Naive thymus-derived CD8-positive, alpha-beta T cell (primary cell): ENCODE data around the gene GTF2H3. TPM values are rescaled to one million over a fixed set of nuclear protein-coding genes. Genes with fewer than 3 reads are reported as not detected.
"Not testable (repeated sequence)": the region's sequence is repeated elsewhere in the genome, so short reads cannot be mapped to it uniquely, and the experiment has no call there.

Experiments used
- ATAC-seq, 2 donors: fragments of 150-1000 bp; cut with Tn5 transposase in 1 of 2; sonication (Bioruptor Pico), chemical (Tn5 transposase) in 1 of 2; 1 replicate in 1 of 2; 2 replicates in 1 of 2; pipeline ENCODE4 v1.10.0; 2021; ENCODE audit warnings: mild to moderate bottlenecking in 2 of 2, moderate library complexity in 2 of 2
- POLR2A ChIA-PET: fragments of 350-600 bp; sonication (Branson Sonifier 250); formaldehyde crosslinking; loops from one replicate; lab custom pipeline; 2021; ENCODE audit warnings: antibody characterized with exemption; lab: Charles Lee
- DNase-seq, 10 donors: peaks; one replicate each; pipeline versions ENCODE4 v3.0.0 to v3.0.0-alpha.2; 2020 to 2022
- H3K27ac Mint-ChIP-seq, 10 donors: one replicate each; pipeline ENCODE4 v1.8.0; 2020 to 2022; ENCODE audit warnings: mild to moderate bottlenecking in 10 of 10, mixed read lengths in 10 of 10, moderate library complexity in 4 of 10, inconsistent platforms in 1 of 10
- H3K27me3 Mint-ChIP-seq, 5 donors: one replicate each; pipeline ENCODE4 v1.8.0; 2021 to 2022; ENCODE audit warnings: mixed read lengths in 5 of 5
- H3K36me3 Mint-ChIP-seq, 3 donors: one replicate each; pipeline ENCODE4 v1.8.0; 2020 to 2022; ENCODE audit warnings: mixed read lengths in 3 of 3, mild to moderate bottlenecking in 2 of 3, inconsistent platforms in 1 of 3
- H3K4me1 Mint-ChIP-seq, 4 donors: one replicate each; pipeline ENCODE4 v1.8.0; 2021 to 2022; ENCODE audit warnings: mixed read lengths in 4 of 4
- H3K4me3 Mint-ChIP-seq, 10 donors: one replicate each; pipeline ENCODE4 v1.8.0; 2020 to 2022; ENCODE audit warnings: mild to moderate bottlenecking in 10 of 10, mixed read lengths in 10 of 10, moderate library complexity in 6 of 10, inconsistent platforms in 1 of 10
- H3K9me3 Mint-ChIP-seq, 9 donors: one replicate each; pipeline ENCODE4 v1.8.0; 2020 to 2022; ENCODE audit warnings: mixed read lengths in 9 of 9, mild to moderate bottlenecking in 3 of 9, inconsistent platforms in 1 of 9, moderate library complexity in 1 of 9
- polyA plus RNA-seq, 3 donors: library from polyadenylated mRNA; unstranded; fragments of 300-500 nt; fragmentation: Illumina TruSeq; gene quantifications; one replicate each; pipeline ENCODE4 v1.2.3, GENCODE V29; 2021
- total RNA-seq, 8 experiments: library from RNA in 2 of 8; stranded (reverse) in 2 of 8; gene quantifications; one replicate each; pipeline ENCODE4 v1.2.3 and lab custom pipeline; 2021 to 2026

The GTF2H3 gene
- 10 to 100 TPM; 27.5 to 34.6 TPM for total RNA-seq
- polyA plus RNA-seq, result 10 to 100 TPM; 36.6 to 39.9 (median 38.8) TPM
- 25.6 to 90.0 (median 41.1) reads per million in 6 experiments for total RNA-seq (lab: John Stamatoyannopoulos, UW)

DNA sequence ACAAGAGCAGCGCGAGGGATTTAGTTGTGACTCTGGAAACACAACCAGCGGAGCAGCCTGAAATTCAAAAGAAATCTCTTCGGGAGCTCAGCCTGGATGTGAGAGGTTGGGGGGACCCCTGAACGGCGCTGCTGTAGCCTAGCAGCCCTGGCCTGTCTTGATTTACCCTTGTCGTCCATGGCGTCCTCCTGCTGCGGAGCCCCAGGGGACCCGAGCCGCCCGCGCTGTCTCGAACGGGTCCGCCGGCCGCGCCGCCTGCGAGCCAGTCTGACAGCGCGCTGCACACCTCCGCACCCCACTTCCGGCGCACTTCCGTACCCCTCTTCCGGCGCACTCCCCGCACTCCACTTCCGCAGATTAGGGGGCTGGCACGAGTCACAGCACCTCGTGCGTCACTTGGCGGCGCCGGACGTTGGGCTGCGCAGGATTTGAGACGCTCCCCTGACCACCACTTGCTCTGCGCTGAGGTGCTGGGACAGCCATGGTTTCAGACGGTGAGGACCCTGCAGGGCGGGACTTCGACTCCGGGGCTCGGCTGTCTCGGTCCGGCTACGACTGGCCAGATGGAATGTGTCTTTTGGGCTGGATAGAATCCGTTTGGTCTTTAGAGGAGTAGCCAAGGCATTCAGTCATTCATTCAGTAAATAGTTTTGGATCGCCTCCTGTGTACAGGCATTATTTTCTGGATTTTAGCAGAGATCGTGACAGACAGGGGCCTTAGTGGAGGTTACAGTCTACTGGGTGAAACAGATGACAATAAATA is at the start of gene GTF2H3, which contains the start of gene EIF2B1:
Gene GTF2H3 (plus strand): TSS at position 451 of the 763 bp plus-strand sequence. CDS start 31 bp downstream, at position 482.
Gene EIF2B1 (minus strand): TSS at position 308 of the 763 bp plus-strand sequence. CDS start 129 bp downstream, at position 179.
- H3K4me3 Mint-ChIP-seq, result peak within 1 kb of the TSS; percentile 92 to 99 (median 95)
- peak within 1 kb of the TSS; percentile 90 to 99 (median 98) for H3K27ac Mint-ChIP-seq
- no peaks in the 10 kb centered on the region for H3K9me3 Mint-ChIP-seq
- H3K4me1 Mint-ChIP-seq, result peaks cover 23 to 36% (median 34%) of the 10 kb centered on the region in 4 donors
- DNase-seq (peak; percentile 89 to 97 (median 96)), ATAC-seq (peak; percentile 95 to 97)
- H3K27me3 Mint-ChIP-seq, result no peaks in the 10 kb centered on the region
- H3K36me3 Mint-ChIP-seq, result peaks cover 5 to 35% (median 10%) of the 10 kb centered on the region in 3 donors
- POLR2A ChIA-PET, result interaction anchor here (0.5 to 2.2 kb wide), 5 partner anchors 31 to 433 kb away, joined by 3 to 8 read pairs (median 5); partner anchors contain the start of genes ATP6V0A2, DDX55, MPHOSPH9 and MTRFR

DNA sequence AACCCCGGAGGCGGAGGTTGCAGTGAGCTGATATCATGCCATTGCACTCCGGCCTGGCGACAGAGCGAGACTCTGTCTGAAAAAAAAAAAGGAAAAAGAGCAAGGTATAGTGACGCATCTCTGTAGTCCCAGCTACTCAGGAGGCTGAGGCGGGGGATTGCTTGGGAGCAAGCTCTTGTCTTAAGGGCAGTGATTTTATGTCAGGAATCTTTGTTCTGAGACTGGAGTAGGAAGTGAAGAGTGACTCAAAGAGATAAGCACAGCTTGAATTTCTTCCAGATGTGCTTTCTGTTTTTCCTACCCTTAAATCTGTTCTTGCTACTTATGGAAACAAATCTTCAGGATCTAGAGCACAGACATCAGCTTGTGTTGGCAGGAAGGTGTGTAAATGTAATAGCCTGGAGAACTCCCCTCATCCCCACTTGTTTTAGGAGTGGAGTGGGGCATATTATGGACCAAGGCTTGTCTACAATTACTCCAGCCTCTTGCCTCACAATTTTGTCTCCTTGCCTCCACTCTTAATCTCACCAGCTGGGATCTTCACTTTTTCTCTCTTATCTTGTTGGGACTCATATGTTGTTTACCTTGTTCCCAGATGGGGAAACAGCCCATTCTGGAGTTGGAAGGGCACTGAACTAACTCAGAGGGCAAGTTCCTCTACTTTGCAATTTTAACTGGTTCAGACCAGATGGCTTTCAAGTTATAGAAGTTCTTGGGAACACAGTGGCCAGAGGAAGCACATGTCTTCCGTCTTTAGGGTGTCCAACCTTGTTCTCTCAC is 41.7 kb upstream of the GTF2H3 start:
- POLR2A ChIA-PET, result interaction anchor here (0.6 kb wide), 1 partner anchor 18 kb away, joined by 3 read pairs; no protein-coding TSS in a partner anchor
- Mint-ChIP-seq H3K4me1 (peaks cover 15 to 51% (median 42%) of the 10 kb centered on the region in 4 donors), H3K36me3 (peaks cover 0 to 85% (median 3%) of the 10 kb centered on the region in 3 donors), H3K4me3 (peak overlapping the region in 1 of 10 donors; percentile 5), H3K27ac (peak overlapping the region in 7 of 10 donors; percentile 13 to 81 (median 54)), H3K9me3 (no peaks in the 10 kb centered on the region), H3K27me3 (no peaks in the 10 kb centered on the region)
- ATAC-seq (no peak), DNase-seq (no peak)

DNA sequence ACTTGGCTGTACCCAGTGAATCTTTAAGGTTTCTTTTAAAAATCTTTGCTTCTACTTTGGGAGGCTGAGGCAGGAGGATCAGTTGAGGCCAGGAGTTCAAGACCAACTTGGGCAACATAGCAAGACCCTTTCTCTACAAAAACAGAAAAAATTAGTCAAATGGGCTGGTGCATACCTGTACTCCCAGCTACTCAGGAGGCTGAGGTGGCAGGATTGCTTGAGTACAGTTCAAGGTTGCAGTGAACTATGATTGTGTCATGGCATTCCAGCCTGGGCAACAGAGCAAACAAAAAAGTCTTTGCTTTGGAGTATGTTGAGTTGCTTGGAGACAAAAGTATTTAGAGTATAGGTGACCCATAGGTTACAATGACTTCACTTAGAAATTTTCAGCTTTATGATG is 37.9 kb upstream of the GTF2H3 start:
- H3K4me1 Mint-ChIP-seq, result peaks cover 15 to 32% (median 28%) of the 10 kb centered on the region in 4 donors
- ATAC-seq, result no peak
- no peak for DNase-seq
- POLR2A ChIA-PET, result no interaction called here
- no peaks in the 10 kb centered on the region for H3K27me3 Mint-ChIP-seq
- peaks cover 0 to 63% (median 3%) of the 10 kb centered on the region in 3 donors for H3K36me3 Mint-ChIP-seq
- H3K4me3 Mint-ChIP-seq, result no peak overlapping the region
- H3K9me3 Mint-ChIP-seq, result no peaks in the 10 kb centered on the region
- peak overlapping the region in 1 of 10 donors; percentile 18 for H3K27ac Mint-ChIP-seq

DNA sequence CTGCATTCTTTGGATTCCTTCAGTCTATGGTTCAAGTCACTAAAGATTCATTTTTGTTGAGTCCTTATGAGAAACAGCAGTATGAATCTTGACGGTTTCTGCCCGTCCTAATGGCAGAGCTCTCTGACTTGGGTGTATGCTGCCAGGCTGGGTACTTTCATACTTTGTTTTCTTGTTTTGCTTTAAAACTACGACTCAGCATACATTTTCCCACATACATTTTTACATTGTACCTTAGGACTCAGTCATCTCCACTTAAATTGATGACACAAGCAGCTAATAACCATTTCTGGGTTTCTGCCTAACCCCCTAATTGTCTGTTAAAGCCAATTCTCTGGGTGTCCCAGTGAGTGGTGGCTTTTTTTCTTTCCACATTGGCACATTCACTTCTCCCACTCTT is 36.5 kb upstream of the GTF2H3 start:
- no peaks in the 10 kb centered on the region for H3K27me3 Mint-ChIP-seq
- peaks cover 0 to 49% (median 0%) of the 10 kb centered on the region in 3 donors for H3K36me3 Mint-ChIP-seq
- no peak overlapping the region for H3K4me3 Mint-ChIP-seq
- no peak for ATAC-seq
- peaks cover 16 to 32% (median 27%) of the 10 kb centered on the region in 4 donors for H3K4me1 Mint-ChIP-seq
- DNase-seq, result no peak
- POLR2A ChIA-PET, result no interaction called here
- peak overlapping the region in 2 of 10 donors; percentile 20 to 27 for H3K27ac Mint-ChIP-seq
- no peaks in the 10 kb centered on the region for H3K9me3 Mint-ChIP-seq

DNA sequence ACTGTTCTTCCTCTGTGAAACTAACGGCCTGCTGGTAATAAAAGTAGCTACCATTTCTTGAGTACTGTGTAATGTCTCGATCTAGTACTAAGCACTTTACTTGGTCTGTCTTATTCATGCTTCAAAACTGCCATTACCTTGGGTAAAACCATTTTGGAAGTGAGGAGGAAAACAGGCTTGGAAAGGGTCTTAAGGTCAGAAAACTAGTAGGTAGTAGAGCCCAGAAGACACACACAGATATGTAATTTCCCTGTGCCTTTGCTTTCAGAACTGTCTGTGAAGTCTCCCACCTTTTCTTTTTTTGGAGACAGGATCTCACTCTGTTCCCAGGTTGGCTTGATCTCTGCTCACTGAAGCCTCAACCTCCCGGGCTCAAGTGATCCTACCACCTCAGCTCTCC is 35.1 kb upstream of the GTF2H3 start:
- Mint-ChIP-seq H3K9me3 (no peaks in the 10 kb centered on the region), H3K4me3 (no peak overlapping the region), H3K36me3 (peaks cover 0 to 38% (median 0%) of the 10 kb centered on the region in 3 donors), H3K27me3 (no peaks in the 10 kb centered on the region), H3K4me1 (peaks cover 23 to 37% (median 30%) of the 10 kb centered on the region in 4 donors), H3K27ac (peak overlapping the region in 2 of 10 donors; percentile 33 to 34)
- ATAC-seq (no peak), DNase-seq (no peak)
- POLR2A ChIA-PET, result interaction anchor here (0.6 kb wide), 1 partner anchor 626 kb away, joined by 4 read pairs; no protein-coding TSS in a partner anchor

DNA sequence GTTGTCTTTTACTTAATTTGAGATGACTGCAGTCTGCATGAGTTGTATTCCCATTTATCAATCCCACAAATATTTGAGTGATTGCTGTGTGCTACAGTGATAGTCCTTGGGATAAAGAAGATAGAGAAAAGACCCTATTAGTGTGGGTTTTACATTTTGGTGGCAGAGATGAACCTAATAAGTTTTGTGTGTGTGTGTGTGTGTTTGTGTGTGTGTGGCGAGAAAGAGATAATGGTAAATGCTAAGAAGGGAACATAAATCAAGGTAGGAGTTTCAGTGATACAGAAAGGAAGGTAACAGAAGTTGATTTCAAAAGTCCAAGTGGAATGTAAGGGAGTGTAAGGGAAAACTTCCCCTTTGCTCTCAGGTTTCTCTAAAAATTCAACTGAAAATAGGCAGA is 34.3 kb upstream of the GTF2H3 start:
- Mint-ChIP-seq H3K36me3 (peaks cover 0 to 35% (median 0%) of the 10 kb centered on the region in 3 donors), H3K9me3 (no peaks in the 10 kb centered on the region), H3K4me1 (peaks cover 23 to 43% (median 34%) of the 10 kb centered on the region in 4 donors), H3K27ac (peak overlapping the region in 9 of 10 donors; percentile 2 to 88 (median 63)), H3K4me3 (peak overlapping the region; percentile 3 to 81 (median 48)), H3K27me3 (no peaks in the 10 kb centered on the region)
- POLR2A ChIA-PET, result no interaction called here
- ATAC-seq (no peak), DNase-seq (no peak)

DNA sequence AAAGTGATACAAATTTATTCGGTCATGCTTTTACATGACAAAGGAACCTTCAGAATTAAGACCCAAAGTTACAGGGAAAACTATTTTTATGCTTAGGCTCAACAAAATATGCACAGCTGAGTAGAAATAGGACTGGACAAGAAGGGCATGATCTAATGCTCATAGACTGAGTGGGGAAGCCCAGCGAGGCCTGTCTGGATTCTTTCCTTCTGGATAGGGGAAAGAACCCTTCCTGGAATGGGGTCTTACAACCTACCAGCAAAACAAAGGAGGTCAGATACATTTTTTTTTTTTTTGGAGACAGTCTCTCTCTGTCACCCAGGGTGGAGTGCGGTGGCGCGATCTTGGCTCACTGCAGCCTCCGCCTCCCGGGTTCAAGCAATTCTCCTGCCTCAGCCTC is 33.9 kb upstream of the GTF2H3 start:
- no peaks in the 10 kb centered on the region for H3K27me3 Mint-ChIP-seq
- POLR2A ChIA-PET, result interaction anchor here (0.7 kb wide), 1 partner anchor 367 kb away, joined by 3 read pairs; the partner anchor contains the start of gene MPHOSPH9
- no peak for ATAC-seq
- peak overlapping the region in 8 of 10 donors; percentile 2 to 76 (median 60) for H3K27ac Mint-ChIP-seq
- no peaks in the 10 kb centered on the region for H3K9me3 Mint-ChIP-seq
- peaks cover 23 to 46% (median 36%) of the 10 kb centered on the region in 4 donors for H3K4me1 Mint-ChIP-seq
- DNase-seq, result no peak
- H3K4me3 Mint-ChIP-seq, result peak overlapping the region in 9 of 10 donors; percentile 7 to 81 (median 34)
- H3K36me3 Mint-ChIP-seq, result peaks cover 0 to 34% (median 0%) of the 10 kb centered on the region in 3 donors

DNA sequence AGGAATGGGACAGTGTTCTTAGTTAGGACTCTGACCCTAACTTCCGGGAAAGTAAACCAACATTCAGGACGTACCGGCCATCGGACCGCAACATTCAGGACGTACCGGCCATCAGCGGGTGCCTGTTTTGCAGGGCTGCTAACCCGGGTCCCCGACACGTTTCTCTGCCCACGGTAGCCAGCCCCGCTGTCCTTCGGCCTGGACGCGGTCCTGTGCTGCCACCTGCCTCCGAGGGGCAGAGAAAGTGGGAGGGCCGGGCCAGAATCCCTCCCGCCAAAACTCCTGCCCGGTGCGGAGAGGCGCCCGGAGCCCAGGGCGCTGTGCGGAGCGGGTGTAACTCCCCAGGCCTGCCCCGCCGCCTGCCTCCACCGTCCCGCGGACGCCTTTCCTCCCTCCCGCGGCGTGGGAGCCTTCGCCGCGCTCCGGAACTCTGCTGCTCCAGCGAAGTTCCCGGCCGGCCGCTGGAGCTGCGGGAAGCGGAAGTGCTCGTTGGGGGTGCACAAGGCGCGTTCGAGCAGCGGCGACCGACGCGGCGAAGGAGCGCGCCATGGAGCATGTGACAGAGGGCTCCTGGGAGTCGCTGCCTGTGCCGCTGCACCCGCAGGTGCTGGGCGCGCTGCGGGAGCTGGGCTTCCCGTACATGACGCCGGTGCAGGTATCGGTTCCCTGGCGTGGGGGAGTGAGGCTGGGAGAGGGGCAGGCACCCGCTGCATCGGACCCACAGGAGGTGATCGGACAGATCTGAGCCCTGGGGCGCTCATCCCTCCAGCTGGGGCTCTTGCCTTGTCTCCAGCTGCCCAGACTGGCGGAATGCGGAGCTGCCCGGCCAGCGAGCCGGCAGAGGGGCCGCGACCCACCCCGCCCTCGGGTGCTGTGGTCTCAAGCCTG is 31.8 kb upstream of the GTF2H3 start, which contains the start of gene DDX55:
Gene DDX55 (plus strand): TSS at position 498 of the 888 bp plus-strand sequence. CDS start 50 bp downstream, at position 548.
- peak within 1 kb of the TSS; percentile 91 to 97 (median 94) for H3K27ac Mint-ChIP-seq
- POLR2A ChIA-PET, result interaction anchor here (0.5 to 1.7 kb wide), 18 partner anchors 8 to 1075 kb away, joined by 3 to 10 read pairs (median 4); partner anchors contain the start of genes ATP6V0A2, EIF2B1, GTF2H3 and KNTC1
- H3K9me3 Mint-ChIP-seq, result no peaks in the 10 kb centered on the region
- DNase-seq (peak; percentile 81 to 90 (median 84)), ATAC-seq (peak; percentile 93 to 97)
- no peaks in the 10 kb centered on the region for H3K27me3 Mint-ChIP-seq
- peaks cover 17 to 54% (median 40%) of the 10 kb centered on the region in 4 donors for H3K4me1 Mint-ChIP-seq
- peaks cover 0 to 32% (median 0%) of the 10 kb centered on the region in 3 donors for H3K36me3 Mint-ChIP-seq
- peak within 1 kb of the TSS; percentile 88 to 99 (median 95) for H3K4me3 Mint-ChIP-seq

DNA sequence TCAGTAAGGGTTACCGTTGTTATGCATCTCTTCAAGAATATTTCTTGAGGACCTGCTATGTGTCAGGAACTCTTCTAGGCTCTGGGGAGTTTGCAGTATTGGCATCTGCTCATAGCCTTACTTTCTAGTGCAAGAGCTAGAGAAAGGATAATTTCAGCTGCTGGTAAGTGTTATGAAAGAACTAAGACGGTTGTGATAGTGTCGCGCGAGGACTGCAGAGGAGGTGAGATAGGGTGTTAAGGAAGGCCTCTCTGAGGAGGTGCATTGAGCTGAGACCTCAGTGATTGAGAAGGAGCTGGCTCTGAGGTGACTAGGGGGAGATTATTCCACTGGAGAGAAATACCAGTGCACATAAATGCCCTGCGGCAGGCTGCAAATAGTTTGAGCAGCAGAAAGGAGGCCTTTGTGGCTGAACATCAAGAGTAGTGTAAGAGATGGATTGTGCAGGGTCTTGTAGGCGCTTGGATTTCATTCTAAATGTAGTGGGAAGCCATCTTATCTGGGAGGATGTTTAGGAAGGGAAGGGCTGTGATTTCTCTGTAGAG is 30.9 kb upstream of the GTF2H3 start:
- Mint-ChIP-seq H3K36me3 (peaks cover 0 to 32% (median 2%) of the 10 kb centered on the region in 3 donors), H3K27ac (peak overlapping the region; percentile 83 to 97 (median 94)), H3K4me1 (peaks cover 17 to 55% (median 42%) of the 10 kb centered on the region in 4 donors), H3K4me3 (peak overlapping the region; percentile 88 to 99 (median 95)), H3K9me3 (no peaks in the 10 kb centered on the region), H3K27me3 (no peaks in the 10 kb centered on the region)
- POLR2A ChIA-PET, result interaction anchor here (0.5 to 1.7 kb wide), 14 partner anchors 9 to 1104 kb away, joined by 3 to 10 read pairs (median 4); partner anchors contain the start of genes ATP6V0A2, EIF2B1, GTF2H3 and KNTC1
- DNase-seq (no peak), ATAC-seq (no peak)

DNA sequence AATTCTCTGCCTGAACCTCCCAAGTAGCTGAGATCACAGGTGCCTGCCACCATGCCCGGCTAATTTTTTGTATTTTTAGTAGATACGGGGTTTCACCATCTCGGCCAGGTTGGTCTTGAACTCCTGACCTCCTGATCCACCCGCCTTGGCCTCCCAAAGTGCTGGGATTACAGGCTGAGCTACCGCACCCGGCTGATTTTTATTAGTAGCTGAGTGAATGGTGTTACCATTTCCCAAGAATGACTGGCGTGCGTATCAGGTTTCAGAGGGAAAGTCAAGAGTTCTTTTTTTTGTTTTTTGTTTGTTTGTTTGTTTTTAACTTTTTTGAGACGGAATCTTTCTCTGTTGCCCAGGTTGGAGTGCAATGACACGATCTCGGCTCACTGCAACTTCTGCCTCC is 30.1 kb upstream of the GTF2H3 start:
- not testable (repeated sequence) for H3K27me3 Mint-ChIP-seq, DNase-seq, ATAC-seq, H3K9me3 Mint-ChIP-seq
- H3K27ac Mint-ChIP-seq, result peak overlapping the region in 4 of 10 donors; percentile 65 to 94 (median 85)
- peaks cover 18 to 58% (median 44%) of the 10 kb centered on the region in 4 donors for H3K4me1 Mint-ChIP-seq
- H3K4me3 Mint-ChIP-seq, result peak overlapping the region in 8 of 10 donors; percentile 42 to 98 (median 92)
- POLR2A ChIA-PET, result interaction anchor here (0.6 to 1.7 kb wide), 4 partner anchors 10 to 1105 kb away, joined by 3 to 8 read pairs (median 4); partner anchors contain the start of genes EIF2B1 and GTF2H3
- peaks cover 0 to 37% (median 6%) of the 10 kb centered on the region in 3 donors for H3K36me3 Mint-ChIP-seq
